CD4-positive, CD25-positive, alpha-beta regulatory T cell (primary cell): Measurements from ENCODE around the gene ZNF714. TPM values are rescaled to one million over a fixed set of nuclear protein-coding genes. Genes with fewer than 3 reads are reported as not detected.

Experiments used
- ATAC-seq, 2 donors: fragments of 150-1000 bp; cut with Tn5 transposase; one replicate each; pipeline ENCODE4 v1.10.0; 2021; ENCODE audit warnings: low read depth in 2 of 2, moderate number of reproducible peaks in 2 of 2, moderate library complexity in 1 of 2
- DNase-seq, 3 donors: peaks; one replicate each; pipeline versions ENCODE4 v3.0.0 to v3.0.0-alpha.2; 2012 to 2022; ENCODE audit warnings: mixed read lengths in 1 of 3
- H3K27ac ChIP-seq: one replicate; pipeline ENCODE4 v1.7.0; 2013; ENCODE audit warnings: mild to moderate bottlenecking, low read length; ENCODE audit not compliant: insufficient read depth, poor library complexity, severe bottlenecking
- H3K27me3 ChIP-seq: one replicate; pipeline ENCODE4 v1.7.0; 2013; ENCODE audit warnings: low read length; ENCODE audit not compliant: control insufficient read depth, insufficient read depth
- H3K36me3 ChIP-seq: one replicate; pipeline ENCODE4 v1.7.0; 2013; ENCODE audit warnings: mild to moderate bottlenecking, low read length, moderate library complexity; ENCODE audit not compliant: control insufficient read depth, insufficient read depth
- H3K4me1 ChIP-seq: 2 replicates; pipeline ENCODE4 v1.7.0; 2013; ENCODE audit warnings: mild to moderate bottlenecking, low read length; ENCODE audit not compliant: insufficient read depth, control insufficient read depth, poor library complexity, severe bottlenecking
- H3K4me3 ChIP-seq: one replicate; pipeline ENCODE4 v1.7.0; 2013; ENCODE audit warnings: low read depth, mild to moderate bottlenecking, low read length, moderate library complexity
- H3K9me3 ChIP-seq, 2 experiments: 1 replicate in 1 of 2; 2 replicates in 1 of 2; pipeline ENCODE4 v1.7.0; 2013; ENCODE audit warnings: low read length in 2 of 2, mild to moderate bottlenecking in 1 of 2, moderate library complexity in 1 of 2; ENCODE audit not compliant: control insufficient read depth in 2 of 2
- H3K27ac Mint-ChIP-seq, 3 donors: one replicate each; pipeline ENCODE4 v1.8.0; 2020 to 2022; ENCODE audit warnings: mild to moderate bottlenecking in 3 of 3, mixed read lengths in 3 of 3, moderate library complexity in 2 of 3
- H3K27me3 Mint-ChIP-seq: one replicate; pipeline ENCODE4 v1.8.0; 2022; ENCODE audit warnings: mild to moderate bottlenecking, mixed read lengths
- H3K36me3 Mint-ChIP-seq: one replicate; pipeline ENCODE4 v1.8.0; 2020; ENCODE audit warnings: mixed read lengths
- H3K4me1 Mint-ChIP-seq, 4 donors: one replicate each; pipeline ENCODE4 v1.8.0; 2020 to 2022; ENCODE audit warnings: mixed read lengths in 4 of 4, mild to moderate bottlenecking in 1 of 4
- H3K4me3 Mint-ChIP-seq, 4 donors: one replicate each; pipeline ENCODE4 v1.8.0; 2020 to 2022; ENCODE audit warnings: mild to moderate bottlenecking in 4 of 4, mixed read lengths in 4 of 4, moderate library complexity in 3 of 4
- H3K9me3 Mint-ChIP-seq, 7 donors: one replicate each; pipeline ENCODE4 v1.8.0; 2020 to 2022; ENCODE audit warnings: mixed read lengths in 7 of 7, mild to moderate bottlenecking in 3 of 7, moderate library complexity in 2 of 7
- polyA plus RNA-seq, 4 donors: library from polyadenylated mRNA; unstranded; fragments of 300-500 nt; fragmentation: Illumina TruSeq; gene quantifications; one replicate each; pipeline ENCODE4 v1.2.3, GENCODE V29; 2021
- total RNA-seq: library from RNA; stranded (reverse); gene quantifications from one replicate; pipeline ENCODE4 v1.2.3, GENCODE V29; 2022

Gene ZNF714
- total and polyA plus RNA-seq, 5 donors from 2014 or later, result 12.0 to 15.4 (median 14.2) TPM

DNA sequence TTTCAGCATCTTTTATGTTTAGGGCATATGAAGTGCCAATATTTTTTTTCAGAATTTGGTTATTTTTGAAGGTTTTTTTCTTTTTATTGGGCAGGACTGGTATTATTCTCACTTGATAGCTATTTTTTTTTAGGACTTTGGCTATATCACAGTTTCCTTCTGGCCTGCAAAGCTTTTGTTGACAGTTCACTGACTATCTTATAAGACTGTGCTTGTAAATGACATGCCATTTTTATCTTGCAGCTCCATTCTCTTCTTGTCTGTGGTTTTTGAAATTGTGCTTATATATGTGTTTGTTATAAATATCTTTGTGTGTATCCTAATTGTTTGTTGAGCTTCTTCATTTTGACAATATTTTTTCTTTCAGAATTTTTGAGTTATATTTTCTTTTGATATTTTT, 33.4 kb downstream of the ZNF714 start:
- H3K4me3 ChIP-seq, result no peak overlapping the region
- DNase-seq (no peak), ATAC-seq (no peak)
- no peak overlapping the region for H3K27ac Mint-ChIP-seq
- H3K4me1 Mint-ChIP-seq, result peaks cover 0 to 4% (median 0%) of the 10 kb centered on the region in 4 donors
- H3K27me3 ChIP-seq, result no peaks in the 10 kb centered on the region
- no peaks in the 10 kb centered on the region for H3K27me3 Mint-ChIP-seq
- H3K36me3 ChIP-seq, result peaks cover 21% of the 10 kb centered on the region
- H3K27ac ChIP-seq, result no peak overlapping the region
- no peaks in the 10 kb centered on the region for H3K4me1 ChIP-seq
- peaks cover 36 to 50% of the 10 kb centered on the region in 2 experiments for H3K9me3 ChIP-seq
- H3K9me3 Mint-ChIP-seq, result peaks cover 3 to 54% (median 28%) of the 10 kb centered on the region in 7 donors
- peaks cover 54% of the 10 kb centered on the region for H3K36me3 Mint-ChIP-seq
- no peak overlapping the region for H3K4me3 Mint-ChIP-seq

DNA sequence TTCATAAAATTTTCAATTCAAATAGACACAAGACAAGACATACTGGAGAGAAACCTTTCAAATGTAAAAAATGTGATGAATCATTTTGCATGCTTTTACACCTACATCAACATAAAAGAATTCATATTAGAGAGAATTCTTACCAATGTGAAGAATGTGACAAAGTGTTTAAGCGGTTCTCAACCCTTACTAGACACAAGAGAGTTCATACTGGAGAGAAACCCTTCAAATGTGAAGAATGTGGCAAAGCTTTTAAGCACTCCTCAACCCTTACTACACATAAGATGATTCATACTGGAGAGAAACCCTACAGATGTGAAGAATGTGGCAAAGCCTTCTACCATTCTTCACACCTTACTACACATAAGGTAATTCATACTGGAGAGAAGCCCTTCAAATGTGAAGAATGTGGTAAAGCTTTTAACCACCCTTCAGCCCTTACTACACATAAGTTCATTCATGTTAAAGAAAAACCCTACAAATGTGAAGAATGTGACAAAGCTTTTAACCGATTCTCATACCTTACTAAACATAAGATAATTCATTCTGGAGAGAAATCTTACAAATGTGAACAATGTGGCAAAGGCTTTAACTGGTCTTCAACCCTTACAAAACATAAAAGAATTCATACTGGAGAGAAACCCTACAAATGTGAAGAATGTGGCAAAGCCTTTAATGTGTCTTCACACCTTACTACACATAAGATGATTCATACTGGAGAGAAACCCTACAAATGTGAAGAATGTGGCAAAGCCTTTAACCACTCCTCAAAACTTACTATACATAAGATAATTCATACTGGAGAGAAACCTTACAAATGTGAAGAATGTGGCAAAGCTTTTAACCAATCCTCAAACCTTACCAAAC, 35.3 kb downstream of the ZNF714 start:
- Mint-ChIP-seq H3K27ac (no peak overlapping the region), H3K9me3 (peaks cover 3 to 40% (median 21%) of the 10 kb centered on the region in 7 donors), H3K4me1 (peaks cover 0 to 2% (median 0%) of the 10 kb centered on the region in 4 donors), H3K27me3 (no peaks in the 10 kb centered on the region), H3K4me3 (no peak overlapping the region), H3K36me3 (peaks cover 43% of the 10 kb centered on the region)
- ATAC-seq (no peak), DNase-seq (no peak)
- H3K27me3 ChIP-seq, result no peaks in the 10 kb centered on the region
- peaks cover 41 to 50% of the 10 kb centered on the region in 2 experiments for H3K9me3 ChIP-seq
- no peak overlapping the region for H3K27ac ChIP-seq
- H3K4me3 ChIP-seq, result no peak overlapping the region
- H3K36me3 ChIP-seq, result peaks cover 18% of the 10 kb centered on the region
- no peaks in the 10 kb centered on the region for H3K4me1 ChIP-seq

DNA sequence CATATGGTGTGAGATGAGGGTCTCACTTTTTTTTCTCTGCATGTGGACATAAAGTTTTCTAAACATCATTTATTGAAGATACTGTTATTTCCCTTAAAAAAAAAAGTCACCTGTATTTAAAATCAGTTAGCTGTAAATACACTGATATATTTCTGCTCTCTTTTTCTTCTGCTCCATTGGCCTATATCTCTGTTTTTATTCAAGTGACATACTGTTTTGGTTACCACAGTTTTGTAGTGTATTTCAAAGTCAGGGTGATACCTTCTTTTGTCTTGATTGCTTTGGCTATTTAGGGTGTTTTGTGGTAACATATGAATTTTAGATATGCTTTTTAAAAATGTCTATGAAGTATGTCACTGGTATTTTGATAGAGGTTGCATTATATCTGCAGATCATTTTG, 44.1 kb downstream of the ZNF714 start:
- Mint-ChIP-seq H3K36me3 (peaks cover 7% of the 10 kb centered on the region), H3K9me3 (peaks cover 0 to 13% (median 9%) of the 10 kb centered on the region in 7 donors), H3K27me3 (no peaks in the 10 kb centered on the region), H3K4me1 (no peaks in the 10 kb centered on the region), H3K4me3 (no peak overlapping the region), H3K27ac (no peak overlapping the region)
- H3K4me1 ChIP-seq, result no peaks in the 10 kb centered on the region
- H3K36me3 ChIP-seq, result no peaks in the 10 kb centered on the region
- H3K27ac ChIP-seq, result no peak overlapping the region
- no peak overlapping the region for H3K4me3 ChIP-seq
- H3K27me3 ChIP-seq, result no peaks in the 10 kb centered on the region
- peaks cover 11 to 15% of the 10 kb centered on the region in 2 experiments for H3K9me3 ChIP-seq
- no peak for ATAC-seq
- DNase-seq, result no peak

DNA sequence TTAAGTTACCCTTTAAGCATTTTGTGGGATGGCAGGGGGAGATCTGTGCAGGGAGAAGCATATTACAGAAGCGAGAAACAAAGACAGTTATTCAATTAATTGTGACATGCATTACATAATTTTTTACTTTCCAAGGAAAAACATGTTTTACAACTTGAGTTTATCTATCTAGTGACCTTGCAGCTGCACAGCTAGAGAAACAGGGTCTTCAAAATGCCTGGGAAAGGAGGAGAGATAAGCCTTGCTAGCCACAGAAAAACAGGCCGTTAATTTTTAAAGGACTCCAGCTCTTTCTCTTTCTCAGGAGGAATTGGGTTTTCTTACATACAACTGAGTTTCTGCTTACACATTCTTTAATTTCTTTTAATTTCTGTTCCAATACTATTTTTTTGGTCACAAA, 45.0 kb downstream of the ZNF714 start:
- H3K27me3 ChIP-seq, result no peaks in the 10 kb centered on the region
- Mint-ChIP-seq H3K9me3 (peaks cover 0 to 13% (median 9%) of the 10 kb centered on the region in 7 donors), H3K4me1 (no peaks in the 10 kb centered on the region), H3K27me3 (no peaks in the 10 kb centered on the region), H3K27ac (no peak overlapping the region), H3K36me3 (peaks cover 5% of the 10 kb centered on the region), H3K4me3 (no peak overlapping the region)
- ATAC-seq, result no peak
- no peak overlapping the region for H3K27ac ChIP-seq
- peaks cover 11 to 12% of the 10 kb centered on the region in 2 experiments for H3K9me3 ChIP-seq
- no peak for DNase-seq
- H3K4me1 ChIP-seq, result no peaks in the 10 kb centered on the region
- H3K36me3 ChIP-seq, result no peaks in the 10 kb centered on the region
- H3K4me3 ChIP-seq, result no peak overlapping the region

DNA sequence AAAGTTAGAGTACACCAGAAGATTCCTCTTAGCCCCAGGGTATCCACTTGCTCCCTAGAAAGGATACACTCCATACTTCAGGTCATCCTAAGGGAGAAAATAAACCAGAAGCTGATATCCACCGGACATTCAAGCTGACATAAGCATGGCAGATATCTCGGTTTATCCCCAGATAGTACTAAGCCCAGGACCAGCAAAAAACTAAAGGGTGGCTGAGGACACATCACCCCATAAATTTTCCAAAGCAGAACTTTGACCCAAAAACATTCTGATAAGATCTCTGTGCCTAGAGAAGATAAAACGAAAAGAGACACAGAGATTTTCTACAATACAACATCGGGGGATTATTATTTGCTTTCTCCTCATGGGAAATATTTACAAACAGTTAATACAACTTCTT, 45.9 kb downstream of the ZNF714 start:
- Mint-ChIP-seq H3K9me3 (peaks cover 0 to 13% (median 9%) of the 10 kb centered on the region in 7 donors), H3K4me1 (no peaks in the 10 kb centered on the region), H3K4me3 (no peak overlapping the region), H3K27me3 (no peaks in the 10 kb centered on the region), H3K36me3 (no peaks in the 10 kb centered on the region), H3K27ac (no peak overlapping the region)
- Histone ChIP-seq H3K4me3 (no peak overlapping the region), H3K36me3 (no peaks in the 10 kb centered on the region), H3K27me3 (no peaks in the 10 kb centered on the region), H3K4me1 (no peaks in the 10 kb centered on the region), H3K9me3 (peaks cover 11 to 12% of the 10 kb centered on the region in 2 experiments), H3K27ac (no peak overlapping the region)
- ATAC-seq, result no peak
- no peak for DNase-seq

DNA sequence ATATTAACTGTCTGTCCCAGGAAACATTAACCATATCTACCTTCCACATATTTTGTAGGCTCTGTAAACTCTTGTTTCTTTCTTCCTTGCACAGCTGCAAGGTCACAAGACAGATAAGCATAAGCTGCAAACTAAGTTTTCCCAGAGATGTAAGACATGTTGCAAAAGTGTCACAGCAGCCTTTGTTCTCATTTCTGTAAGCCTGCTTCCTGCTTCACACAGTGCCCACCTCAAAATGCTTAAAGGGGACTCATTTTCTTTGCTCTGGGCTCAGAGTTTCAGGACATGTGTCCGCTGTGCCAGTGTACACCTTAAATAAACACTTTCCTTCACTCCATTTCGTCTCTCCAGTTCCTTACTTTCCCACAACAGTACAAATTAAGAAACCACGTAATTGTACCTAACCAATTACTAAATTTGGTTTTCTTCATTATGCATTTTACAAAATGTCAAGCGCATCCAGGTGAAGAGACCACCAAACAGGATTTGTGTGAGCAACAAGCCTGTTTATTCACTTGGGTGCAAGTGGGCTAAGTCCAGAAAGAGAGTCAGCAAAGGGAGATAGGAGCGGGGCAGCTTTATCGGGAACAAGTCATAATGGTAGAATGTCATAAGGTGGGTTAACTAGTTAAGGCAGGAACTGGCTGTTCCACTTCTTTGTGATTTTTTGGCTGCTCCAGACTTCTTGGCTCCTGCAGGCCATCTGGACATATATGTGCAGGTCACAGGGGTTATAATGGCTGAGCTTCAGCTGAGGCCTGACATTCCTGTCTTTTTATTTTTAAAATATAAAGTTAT, 47.1 kb downstream of the ZNF714 start:
- H3K4me3 Mint-ChIP-seq, result no peak overlapping the region
- peaks cover 9 to 11% of the 10 kb centered on the region in 2 experiments for H3K9me3 ChIP-seq
- DNase-seq, result no peak
- no peaks in the 10 kb centered on the region for H3K36me3 Mint-ChIP-seq
- peaks cover 0 to 13% (median 9%) of the 10 kb centered on the region in 7 donors for H3K9me3 Mint-ChIP-seq
- no peaks in the 10 kb centered on the region for H3K4me1 ChIP-seq
- H3K4me3 ChIP-seq, result no peak overlapping the region
- no peak overlapping the region for H3K27ac Mint-ChIP-seq
- no peaks in the 10 kb centered on the region for H3K36me3 ChIP-seq
- H3K27ac ChIP-seq, result no peak overlapping the region
- H3K27me3 ChIP-seq, result no peaks in the 10 kb centered on the region
- no peak for ATAC-seq
- H3K27me3 Mint-ChIP-seq, result no peaks in the 10 kb centered on the region
- H3K4me1 Mint-ChIP-seq, result no peaks in the 10 kb centered on the region

DNA sequence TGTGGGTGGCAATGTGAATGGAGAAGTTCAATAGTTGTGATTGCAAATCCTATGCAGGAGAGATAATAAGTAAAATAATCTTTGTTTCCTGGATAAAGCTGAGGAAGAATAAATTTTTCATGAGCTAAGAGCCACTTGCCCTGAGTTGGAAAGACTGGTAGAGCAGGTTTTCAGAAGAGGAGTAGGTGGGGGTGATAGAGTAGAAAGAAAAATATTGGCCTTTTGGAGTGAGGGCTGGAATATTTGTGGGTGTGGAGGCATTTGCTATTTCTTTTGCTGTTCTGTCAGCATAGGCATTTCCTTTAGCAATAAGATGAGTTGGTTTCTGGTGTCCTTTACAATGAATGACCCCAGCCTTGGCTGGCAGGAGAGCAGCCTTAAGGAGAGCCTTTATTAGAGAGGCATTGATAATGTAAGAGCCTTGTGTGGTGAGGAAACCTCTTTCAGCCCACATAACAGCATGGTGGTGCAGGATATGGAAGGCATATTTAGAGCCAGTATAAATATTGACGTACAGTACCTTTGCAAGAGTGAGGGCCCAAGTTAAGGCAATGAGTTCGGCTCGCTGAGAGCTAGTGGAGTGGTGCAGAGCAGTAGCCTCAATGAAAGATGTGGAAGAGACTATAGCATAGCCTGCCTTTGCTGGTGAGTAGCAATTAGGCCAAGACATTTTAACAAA, 48.2 kb downstream of the ZNF714 start:
- Mint-ChIP-seq H3K4me1 (no peaks in the 10 kb centered on the region), H3K27me3 (no peaks in the 10 kb centered on the region), H3K4me3 (no peak overlapping the region), H3K27ac (peak overlapping the region in 1 of 3 donors; percentile 65), H3K9me3 (peaks cover 0 to 13% (median 8%) of the 10 kb centered on the region in 7 donors), H3K36me3 (no peaks in the 10 kb centered on the region)
- no peaks in the 10 kb centered on the region for H3K27me3 ChIP-seq
- no peak for ATAC-seq
- no peaks in the 10 kb centered on the region for H3K36me3 ChIP-seq
- H3K4me1 ChIP-seq, result no peaks in the 10 kb centered on the region
- no peak for DNase-seq
- H3K4me3 ChIP-seq, result no peak overlapping the region
- no peak overlapping the region for H3K27ac ChIP-seq
- peaks cover 9 to 11% of the 10 kb centered on the region in 2 experiments for H3K9me3 ChIP-seq
